Colonic mucosa (tissue), 4 donors: Measurements from ENCODE around the gene GAS5. TPM values are rescaled to one million over a fixed set of nuclear protein-coding genes. Genes with fewer than 3 reads are reported as not detected.
"Not testable (repeated sequence)": the region's sequence is repeated elsewhere in the genome, so short reads cannot be mapped to it uniquely, and the experiment has no call there.

Experiments used
- DNase-seq: peaks from one replicate; pipeline ENCODE4 v3.0.0-alpha.2; 2020
- H3K27ac ChIP-seq: fragments of 200-600 bp; one replicate; pipeline ENCODE4 v1.8.0; 2021
- H3K27me3 ChIP-seq: fragments of 200-600 bp; one replicate; pipeline ENCODE4 v1.8.0; 2021
- H3K36me3 ChIP-seq: fragments of 200-600 bp; one replicate; pipeline ENCODE4 v1.8.0; 2021
- H3K4me1 ChIP-seq: fragments of 200-600 bp; one replicate; pipeline ENCODE4 v1.8.0; 2021; ENCODE audit warnings: mild to moderate bottlenecking
- H3K4me3 ChIP-seq: fragments of 200-600 bp; one replicate; pipeline ENCODE4 v1.8.0; 2021
- H3K9ac ChIP-seq, 2 donors: one replicate each; pipeline ENCODE4 v1.7.0; 2013; ENCODE audit warnings: control low read depth in 2 of 2, low read depth in 2 of 2, low read length in 2 of 2
- H3K9me3 ChIP-seq: fragments of 200-600 bp; one replicate; pipeline ENCODE4 v1.8.0; 2021
- intact Hi-C: fragments of 100-400 bp; cut with DNase I; formaldehyde crosslinking; loops from one replicate; pipeline ENCODE4 v1.14.1; 2022
- total RNA-seq, 2 donors: library from RNA; stranded (reverse); fragmentation: NEBNext Ultra II Directional in 1 of 2; extraction: Animal tissue kit (Norgen Biotek cat#: 25700) in 1 of 2; gene quantifications; one replicate each; pipeline ENCODE4 v1.2.1, GENCODE V29; 2021
- TF ChIP-seq, protein P1 (sequence below): fragments of 200-600 bp; IDR thresholded peaks from one replicate; pipeline ENCODE4 v1.8.0; 2022; ENCODE audit warnings: antibody characterized with exemption, mild to moderate bottlenecking
- donor health status: healthy.
- donor health status: DM: no; HTN: no; CAD: no.
- donor health status: DM: no; HTN: no; CAD: no.

The GAS5 gene
- total RNA-seq, 2 donors from 2014 or later, result 207 to 247 TPM

DNA sequence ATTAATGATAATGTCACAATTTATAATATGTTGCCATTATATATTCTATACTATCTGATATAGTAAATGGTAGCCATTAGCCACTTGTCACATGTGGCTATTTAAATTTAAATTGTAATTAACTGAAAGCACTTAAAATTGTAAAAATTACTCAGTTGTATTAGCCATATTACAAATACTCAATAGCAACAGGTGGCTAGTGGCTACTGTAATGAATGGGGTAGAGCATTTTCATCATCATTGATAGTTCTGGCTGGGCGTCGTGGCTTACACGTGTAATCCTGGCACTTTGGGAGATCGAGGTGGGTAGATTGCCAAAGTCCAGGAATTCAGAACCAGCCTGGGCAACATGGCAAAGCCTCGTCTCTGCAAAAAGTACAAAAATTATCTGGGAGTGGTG lies 16.9 kb upstream of the GAS5 start:
- TF ChIP-seq, protein P1, sequence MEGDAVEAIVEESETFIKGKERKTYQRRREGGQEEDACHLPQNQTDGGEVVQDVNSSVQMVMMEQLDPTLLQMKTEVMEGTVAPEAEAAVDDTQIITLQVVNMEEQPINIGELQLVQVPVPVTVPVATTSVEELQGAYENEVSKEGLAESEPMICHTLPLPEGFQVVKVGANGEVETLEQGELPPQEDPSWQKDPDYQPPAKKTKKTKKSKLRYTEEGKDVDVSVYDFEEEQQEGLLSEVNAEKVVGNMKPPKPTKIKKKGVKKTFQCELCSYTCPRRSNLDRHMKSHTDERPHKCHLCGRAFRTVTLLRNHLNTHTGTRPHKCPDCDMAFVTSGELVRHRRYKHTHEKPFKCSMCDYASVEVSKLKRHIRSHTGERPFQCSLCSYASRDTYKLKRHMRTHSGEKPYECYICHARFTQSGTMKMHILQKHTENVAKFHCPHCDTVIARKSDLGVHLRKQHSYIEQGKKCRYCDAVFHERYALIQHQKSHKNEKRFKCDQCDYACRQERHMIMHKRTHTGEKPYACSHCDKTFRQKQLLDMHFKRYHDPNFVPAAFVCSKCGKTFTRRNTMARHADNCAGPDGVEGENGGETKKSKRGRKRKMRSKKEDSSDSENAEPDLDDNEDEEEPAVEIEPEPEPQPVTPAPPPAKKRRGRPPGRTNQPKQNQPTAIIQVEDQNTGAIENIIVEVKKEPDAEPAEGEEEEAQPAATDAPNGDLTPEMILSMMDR, result no peak
- no peak for DNase-seq
- H3K4me3 ChIP-seq, result no peak overlapping the region
- no peaks in the 10 kb centered on the region for H3K9me3 ChIP-seq
- no peaks in the 10 kb centered on the region for H3K27me3 ChIP-seq
- no peaks in the 10 kb centered on the region for H3K36me3 ChIP-seq
- no peak overlapping the region for H3K9ac ChIP-seq
- no peaks in the 10 kb centered on the region for H3K4me1 ChIP-seq
- intact Hi-C loops, result no loop called here
- no peak overlapping the region for H3K27ac ChIP-seq

DNA sequence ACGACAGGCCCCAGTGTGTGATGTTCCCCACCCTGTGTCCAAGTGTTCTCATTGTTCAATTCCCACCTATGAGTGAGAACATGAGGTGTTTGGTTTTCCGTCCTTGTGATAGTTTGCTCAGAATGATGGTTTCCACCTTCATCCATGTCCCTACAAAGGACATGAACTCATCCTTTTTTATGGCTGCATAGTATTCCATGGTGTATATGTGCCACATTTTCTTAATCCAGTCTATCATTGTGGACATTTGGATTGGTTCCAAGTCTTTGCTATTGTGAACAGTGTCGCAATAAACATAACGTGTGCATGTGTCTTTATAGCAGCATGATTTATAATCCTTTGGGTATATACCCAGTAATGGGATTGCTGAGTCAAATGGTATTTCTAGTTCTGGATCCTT lies 13.3 kb upstream of the GAS5 start:
- not testable (repeated sequence) for H3K4me1 ChIP-seq

DNA sequence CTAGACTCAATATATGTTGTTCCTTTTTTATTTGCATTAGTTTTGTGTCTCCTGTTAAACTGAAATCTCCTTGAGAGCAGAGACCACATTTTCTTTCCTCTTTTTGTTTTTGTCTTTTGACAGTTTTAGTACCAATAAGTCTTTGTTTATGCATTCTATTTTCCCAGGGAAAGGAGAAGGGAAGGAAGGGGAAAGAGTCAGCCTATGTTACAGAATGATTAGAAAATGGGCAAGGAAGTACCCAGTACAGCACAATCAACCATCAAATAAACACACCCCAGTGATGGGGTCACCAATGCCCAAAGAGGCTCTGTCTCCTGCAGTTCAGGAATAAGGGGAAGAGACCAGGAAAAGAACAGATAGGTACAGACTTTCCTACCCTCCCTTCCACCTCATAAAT lies 10.5 kb upstream of the GAS5 start:
- H3K27ac ChIP-seq, result no peak overlapping the region
- H3K27me3 ChIP-seq, result no peaks in the 10 kb centered on the region
- intact Hi-C loops, result no loop called here
- no peaks in the 10 kb centered on the region for H3K4me1 ChIP-seq
- H3K4me3 ChIP-seq, result no peak overlapping the region
- no peak overlapping the region for H3K9ac ChIP-seq
- DNase-seq, result no peak
- no peaks in the 10 kb centered on the region for H3K36me3 ChIP-seq
- H3K9me3 ChIP-seq, result no peaks in the 10 kb centered on the region
- TF ChIP-seq, protein P1, result no peak

More for the DNA sequence above, 13.3 kb upstream of the GAS5 start:
- H3K9me3 ChIP-seq, H3K36me3 ChIP-seq, DNase-seq, H3K27me3 ChIP-seq, intact Hi-C loops, H3K4me3 ChIP-seq, H3K9ac ChIP-seq, H3K27ac ChIP-seq: not testable (repeated sequence)

DNA sequence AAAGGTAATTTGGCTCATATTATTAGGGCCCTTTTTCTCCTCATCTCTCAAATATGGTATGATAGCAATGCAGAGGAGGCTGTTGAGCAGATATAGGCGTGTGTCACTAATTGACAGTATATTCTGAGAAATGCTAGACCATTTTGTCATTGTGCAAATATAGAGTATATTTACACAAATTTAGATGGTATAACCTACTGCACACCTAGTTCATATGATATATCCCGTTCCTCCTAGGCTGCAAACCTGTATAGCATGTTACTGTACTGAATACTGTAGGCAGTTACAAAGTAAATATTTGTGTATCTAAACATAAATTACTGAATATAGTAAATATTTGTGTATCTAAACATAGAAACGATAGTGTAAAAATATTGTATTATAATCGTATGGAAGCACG lies 8.9 kb upstream of the GAS5 start:
- intact Hi-C loops, result no loop called here
- Histone ChIP-seq H3K4me3 (no peak overlapping the region), H3K27me3 (no peaks in the 10 kb centered on the region), H3K9ac (no peak overlapping the region), H3K4me1 (no peaks in the 10 kb centered on the region), H3K9me3 (no peaks in the 10 kb centered on the region), H3K27ac (no peak overlapping the region), H3K36me3 (no peaks in the 10 kb centered on the region)
- DNase-seq, result no peak
- TF ChIP-seq, protein P1, result no peak

DNA sequence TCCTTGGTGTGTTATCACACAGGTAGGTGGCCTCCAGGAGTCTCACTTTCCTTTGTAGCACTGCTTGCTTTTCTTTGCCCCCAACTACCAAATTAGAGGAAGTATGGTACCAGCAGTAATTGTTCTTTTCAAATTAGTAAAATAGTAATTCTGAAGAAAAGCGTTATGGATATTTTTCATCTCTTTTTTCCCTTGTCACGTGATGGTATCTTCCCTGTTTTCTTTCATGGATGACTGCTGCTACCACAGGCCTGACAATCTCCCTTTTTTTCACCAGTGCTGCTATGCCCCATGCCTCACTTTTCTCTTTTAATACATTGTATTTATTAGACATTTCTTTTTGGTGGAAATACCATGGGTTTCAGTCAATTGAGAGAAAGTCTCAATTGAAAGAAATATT lies 3.7 kb upstream of the GAS5 start:
- intact Hi-C loops, result no loop called here
- Histone ChIP-seq H3K9me3 (no peaks in the 10 kb centered on the region), H3K36me3 (no peaks in the 10 kb centered on the region), H3K27ac (no peak overlapping the region), H3K4me3 (no peak overlapping the region), H3K27me3 (no peaks in the 10 kb centered on the region), H3K4me1 (no peaks in the 10 kb centered on the region), H3K9ac (no peak overlapping the region)
- TF ChIP-seq, protein P1, result no peak
- DNase-seq, result no peak

DNA sequence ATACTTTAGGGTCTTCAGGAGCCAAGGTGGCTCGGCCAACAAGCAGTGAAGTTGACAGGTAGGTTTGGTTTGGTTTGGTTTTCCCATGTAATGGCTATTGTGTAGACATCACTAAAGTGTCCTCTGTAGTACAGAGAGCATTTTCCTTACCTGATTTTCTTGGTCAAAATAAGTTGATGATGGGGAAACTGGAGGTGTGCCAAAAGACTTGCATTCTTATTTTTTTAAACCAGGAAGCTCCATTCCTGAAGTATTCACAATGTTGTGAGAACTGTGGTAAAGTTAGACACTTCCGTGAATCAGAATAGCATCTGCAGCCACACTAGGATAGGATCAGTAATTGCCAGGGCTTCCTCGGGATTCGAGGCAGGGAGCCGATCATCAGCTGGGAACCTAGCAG lies 3.3 kb upstream of the GAS5 start:
- no peaks in the 10 kb centered on the region for H3K36me3 ChIP-seq
- intact Hi-C loops, result no loop called here
- no peak for DNase-seq
- H3K9me3 ChIP-seq, result no peaks in the 10 kb centered on the region
- TF ChIP-seq, protein P1, result no peak
- H3K4me1 ChIP-seq, result no peaks in the 10 kb centered on the region
- H3K9ac ChIP-seq, result no peak overlapping the region
- no peak overlapping the region for H3K4me3 ChIP-seq
- H3K27ac ChIP-seq, result no peak overlapping the region
- no peaks in the 10 kb centered on the region for H3K27me3 ChIP-seq
